H1 (cell line): Measurements from ENCODE around the gene ITGA5. TPM values are rescaled to one million over a fixed set of nuclear protein-coding genes. Genes with fewer than 3 reads are reported as not detected.

Source experiments
- CHD1 ChIP-seq: IDR thresholded peaks from 2 replicates; pipeline ENCODE4 v1.6.1; 2012; ENCODE audit warnings: low read depth, low read length, improper control_type of control experiment
- EZH2 ChIP-seq: fragments of 200-600 bp; sonication (generic); IDR thresholded peaks from 2 replicates; pipeline ENCODE4 v1.7.1; 2012; ENCODE audit warnings: low read depth, mild to moderate bottlenecking, moderate library complexity, low read length, inconsistent platforms; ENCODE audit not compliant: severe bottlenecking
- RAD21 ChIP-seq, 2 experiments: IDR thresholded peaks in 1 of 2; conservative IDR thresholded peaks in 1 of 2; 2 replicates each; pipeline ENCODE4 v1.6.1; 2011; ENCODE audit warnings: low read depth in 2 of 2, low read length in 2 of 2, improper control_type of control experiment in 1 of 2, inconsistent platforms in 1 of 2, mild to moderate bottlenecking in 1 of 2, moderate library complexity in 1 of 2
- SP4 ChIP-seq: IDR thresholded peaks from 2 replicates; pipeline ENCODE4 v1.6.1; 2012; ENCODE audit warnings: low read length, inconsistent platforms
- SRF ChIP-seq: IDR thresholded peaks from 2 replicates; pipeline ENCODE4 v1.6.1; 2011; ENCODE audit warnings: mild to moderate bottlenecking, low read depth, low read length, moderate library complexity
- TAF7 ChIP-seq: optimal IDR thresholded peaks from 2 replicates; pipeline ENCODE3; 2011; ENCODE audit warnings: low read depth, mild to moderate bottlenecking, inconsistent platforms, low read length, moderate library complexity, borderline replicate concordance
- TCF12 ChIP-seq: IDR thresholded peaks from 2 replicates; pipeline ENCODE4 v1.6.1; 2011; ENCODE audit warnings: low read depth, mild to moderate bottlenecking, low read length
- polyA plus RNA-seq, 7 experiments: library from polyadenylated mRNA; depleted of rRNA in 3 of 7; stranded (reverse) in 5 of 7; unstranded in 2 of 7; fragments of >200 nt in 5 of 7; fragments of 200-250 nt in 2 of 7; gene quantifications; 1 replicate in 5 of 7; 2 replicates in 1 of 7; 4 replicates in 1 of 7; pipeline versions ENCODE4 v1.2.1 to v1.2.3, GENCODE V29; 2011 to 2013; ENCODE audit warnings: missing spikeins in 2 of 7, mixed read lengths in 2 of 7
- total RNA-seq: library from RNA; stranded (reverse); fragmentation: NEBNext Ultra II Directional; extraction: Animal tissue kit (Norgen Biotek cat#: 25700); gene quantifications from 2 replicates; pipeline ENCODE4 v1.2.1, GENCODE V29; 2021
- TF ChIP-seq, protein P1 (sequence below): IDR thresholded peaks from 2 replicates; pipeline ENCODE4 v1.6.1; 2011; ENCODE audit warnings: low read depth, mild to moderate bottlenecking, low read length; ENCODE audit not compliant: insufficient read depth

The ITGA5 gene
- total and polyA plus RNA-seq, 2 of the 8 experiments (the other 6 are each of a cell fraction or from before 2014, with no cell fraction given), result 11.6 to 19.4 TPM

DNA sequence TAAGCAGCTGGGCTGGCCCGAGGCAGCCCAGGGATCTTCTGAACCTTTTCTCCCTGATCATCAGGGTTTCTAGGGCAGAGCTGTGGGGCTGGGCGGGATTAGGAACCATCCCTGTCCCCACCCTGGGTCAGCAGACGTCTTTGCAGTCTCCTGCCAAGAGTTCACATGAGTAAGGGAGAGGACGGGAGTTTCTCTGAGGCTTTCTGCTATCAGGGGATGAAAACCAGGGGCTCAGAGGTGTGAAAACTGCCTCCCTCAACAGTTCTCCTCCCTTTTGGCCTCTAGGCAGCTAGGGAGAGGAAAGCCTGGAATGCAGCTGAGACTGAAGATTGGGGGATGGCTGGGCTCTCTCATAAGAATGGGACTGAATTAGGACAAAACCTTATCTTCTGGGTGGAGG, 42.5 kb downstream of the ITGA5 start (continued):
- no peak for TF ChIP-seq RAD21 (IDR thresholded peaks at IDR 0.05 in 1 of 2, conservative IDR thresholded peaks at IDR 0.05 in 1 of 2; ENCODE audit: low read depth in 2 of 2, low read length in 2 of 2)
- no peak for TF ChIP-seq SRF
- no peak for TF ChIP-seq SP4
- TF ChIP-seq EZH2, result no peak
- no peak for TF ChIP-seq CHD1
- no peak for TF ChIP-seq TAF7
- TF ChIP-seq, protein P1, sequence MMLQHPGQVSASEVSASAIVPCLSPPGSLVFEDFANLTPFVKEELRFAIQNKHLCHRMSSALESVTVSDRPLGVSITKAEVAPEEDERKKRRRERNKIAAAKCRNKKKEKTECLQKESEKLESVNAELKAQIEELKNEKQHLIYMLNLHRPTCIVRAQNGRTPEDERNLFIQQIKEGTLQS, result no peak
- no peak for TF ChIP-seq TCF12
- TF ChIP-seq, all 59 proteins: peak for 0
